SK-N-SH (cell line): ENCODE data around the gene KRT16.
"Not testable (repeated sequence)": the region's sequence is repeated elsewhere in the genome, so short reads cannot be mapped to it uniquely, and the experiment has no call there.

Experiments
- POLR2AphosphoS5 ChIP-seq: IDR thresholded peaks from 2 replicates; pipeline ENCODE4 v1.6.1; 2012; ENCODE audit warnings: low read depth, low read length
- TAF1 ChIP-seq: IDR thresholded peaks from 2 replicates; pipeline ENCODE4 v1.6.1; 2012; ENCODE audit warnings: low read depth, mild to moderate bottlenecking, low read length, moderate library complexity, borderline replicate concordance
- YY1 ChIP-seq: IDR thresholded peaks from 2 replicates; pipeline ENCODE4 v1.4.0; 2012; ENCODE audit warnings: low read depth, mild to moderate bottlenecking
- TF ChIP-seq, protein P1 (sequence below): fragments of 200-600 bp; sonication (generic); IDR thresholded peaks from 2 replicates; pipeline ENCODE4 v1.6.1; 2017; ENCODE audit warnings: antibody characterized with exemption, mild to moderate bottlenecking, moderate library complexity
- TF ChIP-seq, protein P2 (sequence below): IDR thresholded peaks from 2 replicates; pipeline ENCODE4 v1.4.0; 2012; ENCODE audit warnings: low read depth, borderline replicate concordance

DNA sequence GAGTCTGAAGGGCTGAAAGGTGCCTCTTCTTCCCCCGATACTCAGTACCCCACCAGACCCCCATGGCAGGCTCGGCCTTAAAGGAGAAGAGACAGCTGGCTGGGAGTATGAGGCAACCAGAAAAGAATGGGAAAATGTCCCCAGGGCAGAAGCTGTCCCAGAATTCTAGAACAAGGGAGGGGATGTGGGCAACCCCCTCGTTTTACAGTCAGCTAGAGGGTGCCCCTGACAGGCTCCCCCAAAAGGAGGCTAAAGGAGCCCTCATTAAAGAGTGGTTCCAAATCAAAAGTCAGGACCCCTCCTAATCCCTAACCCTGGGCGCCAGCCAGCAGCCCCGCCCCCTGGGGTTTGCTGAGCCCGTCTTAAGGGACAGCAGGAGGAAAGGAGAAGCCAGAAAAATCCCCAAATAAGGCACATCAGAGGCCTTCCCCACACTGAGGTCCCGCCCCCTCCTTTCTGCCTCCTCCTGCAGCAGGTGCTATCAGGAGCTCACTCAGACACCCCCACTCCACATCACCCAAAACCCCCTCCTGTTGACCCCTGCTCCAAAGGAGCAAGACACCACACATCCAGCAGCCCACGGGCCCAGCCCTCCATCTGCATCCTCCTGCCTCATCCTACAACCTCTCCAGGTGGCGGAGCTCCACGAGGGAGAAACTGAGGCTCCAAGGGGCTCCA lies 10.8 kb upstream of the KRT16 start:
- not testable (repeated sequence) for TF ChIP-seq YY1, POLR2AphosphoS5, TAF1
- TF ChIP-seq, protein P1, sequence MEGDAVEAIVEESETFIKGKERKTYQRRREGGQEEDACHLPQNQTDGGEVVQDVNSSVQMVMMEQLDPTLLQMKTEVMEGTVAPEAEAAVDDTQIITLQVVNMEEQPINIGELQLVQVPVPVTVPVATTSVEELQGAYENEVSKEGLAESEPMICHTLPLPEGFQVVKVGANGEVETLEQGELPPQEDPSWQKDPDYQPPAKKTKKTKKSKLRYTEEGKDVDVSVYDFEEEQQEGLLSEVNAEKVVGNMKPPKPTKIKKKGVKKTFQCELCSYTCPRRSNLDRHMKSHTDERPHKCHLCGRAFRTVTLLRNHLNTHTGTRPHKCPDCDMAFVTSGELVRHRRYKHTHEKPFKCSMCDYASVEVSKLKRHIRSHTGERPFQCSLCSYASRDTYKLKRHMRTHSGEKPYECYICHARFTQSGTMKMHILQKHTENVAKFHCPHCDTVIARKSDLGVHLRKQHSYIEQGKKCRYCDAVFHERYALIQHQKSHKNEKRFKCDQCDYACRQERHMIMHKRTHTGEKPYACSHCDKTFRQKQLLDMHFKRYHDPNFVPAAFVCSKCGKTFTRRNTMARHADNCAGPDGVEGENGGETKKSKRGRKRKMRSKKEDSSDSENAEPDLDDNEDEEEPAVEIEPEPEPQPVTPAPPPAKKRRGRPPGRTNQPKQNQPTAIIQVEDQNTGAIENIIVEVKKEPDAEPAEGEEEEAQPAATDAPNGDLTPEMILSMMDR: not testable (repeated sequence)
- TF ChIP-seq, protein P2, sequence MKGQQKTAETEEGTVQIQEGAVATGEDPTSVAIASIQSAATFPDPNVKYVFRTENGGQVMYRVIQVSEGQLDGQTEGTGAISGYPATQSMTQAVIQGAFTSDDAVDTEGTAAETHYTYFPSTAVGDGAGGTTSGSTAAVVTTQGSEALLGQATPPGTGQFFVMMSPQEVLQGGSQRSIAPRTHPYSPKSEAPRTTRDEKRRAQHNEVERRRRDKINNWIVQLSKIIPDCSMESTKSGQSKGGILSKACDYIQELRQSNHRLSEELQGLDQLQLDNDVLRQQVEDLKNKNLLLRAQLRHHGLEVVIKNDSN: not testable (repeated sequence)
